NCI-H82 treated with DMSO at 0.1 percent for 48 hours (cell line): ENCODE results near the gene FAM76A.
"Not testable (repeated sequence)": the region's sequence is repeated elsewhere in the genome, so short reads cannot be mapped to it uniquely, and the experiment has no call there.

ENCODE experiments used
- DNase-seq: peaks from one replicate; lab custom pipeline; 2025; ENCODE audit not compliant: unreplicated experiment; lab: John Stamatoyannopoulos, UW

Gene FAM76A

GRCh38 chr1:27725374-27726172 lies at the start of gene FAM76A:
Gene FAM76A, plus strand, starts transcription at chr1:27725961. Its CDS starts 120 bp downstream, at chr1:27726081.
- peak; percentile 99 for DNase-seq

GRCh38 chr1:27676410-27676809 lies 49.4 kb upstream of the FAM76A start:
- no peak for DNase-seq

GRCh38 chr1:27678747-27679146 lies 47.0 kb upstream of the FAM76A start:
- DNase-seq = no peak

GRCh38 chr1:27680225-27680791 lies 45.5 kb upstream of the FAM76A start:
- not testable (repeated sequence) for DNase-seq

GRCh38 chr1:27681580-27681979 lies 44.2 kb upstream of the FAM76A start:
- not testable (repeated sequence) for DNase-seq

- DNase-seq = no peak
Measured at GRCh38 chr1:27682351-27682944, 43.3 kb upstream of the FAM76A start.

- DNase-seq = no peak
Measured at GRCh38 chr1:27684176-27684575, 41.6 kb upstream of the FAM76A start.

GRCh38 chr1:27686223-27686990 lies 39.4 kb upstream of the FAM76A start:
- DNase-seq = peak; percentile 83

GRCh38 chr1:27687906-27688305 lies 37.9 kb upstream of the FAM76A start:
- no peak for DNase-seq

GRCh38 chr1:27689423-27690173 lies 36.2 kb upstream of the FAM76A start:
- DNase-seq = no peak

GRCh38 chr1:27690183-27690582 lies 35.6 kb upstream of the FAM76A start:
- DNase-seq = no peak

GRCh38 chr1:27696835-27697234 lies 28.9 kb upstream of the FAM76A start:
- DNase-seq = not testable (repeated sequence)

GRCh38 chr1:27704958-27705357 lies 20.8 kb upstream of the FAM76A start:
- no peak for DNase-seq

GRCh38 chr1:27705545-27705944 lies 20.2 kb upstream of the FAM76A start:
- DNase-seq = no peak

- DNase-seq = no peak
Measured at GRCh38 chr1:27710574-27710973, 15.2 kb upstream of the FAM76A start.

- no peak for DNase-seq
Measured at GRCh38 chr1:27713139-27713725, 12.5 kb upstream of the FAM76A start.

- DNase-seq = no peak
Measured at GRCh38 chr1:27713869-27714513, 11.8 kb upstream of the FAM76A start.

GRCh38 chr1:27716262-27716895 lies 9.4 kb upstream of the FAM76A start:
- no peak for DNase-seq
